Mammary epithelial cell (primary cell): ENCODE data around the gene DDAH1.

Experiments
- CTCF ChIP-seq, 2 donors: IDR thresholded peaks in 1 of 2; conservative IDR thresholded peaks in 1 of 2; 2 replicates each; pipeline ENCODE4 v1.5.1; 2011 to 2012; ENCODE audit warnings: inconsistent platforms in 2 of 2, low read length in 2 of 2, mild to moderate bottlenecking in 2 of 2, control low read depth in 1 of 2, low read depth in 1 of 2; ENCODE audit not compliant: insufficient read depth in 1 of 2; ENCODE audit errors: extremely low read depth in 1 of 2
- EZH2 ChIP-seq: IDR thresholded peaks from 2 replicates; pipeline ENCODE4 v1.6.1; 2012; ENCODE audit warnings: low read length, inconsistent platforms, borderline replicate concordance

DNA sequence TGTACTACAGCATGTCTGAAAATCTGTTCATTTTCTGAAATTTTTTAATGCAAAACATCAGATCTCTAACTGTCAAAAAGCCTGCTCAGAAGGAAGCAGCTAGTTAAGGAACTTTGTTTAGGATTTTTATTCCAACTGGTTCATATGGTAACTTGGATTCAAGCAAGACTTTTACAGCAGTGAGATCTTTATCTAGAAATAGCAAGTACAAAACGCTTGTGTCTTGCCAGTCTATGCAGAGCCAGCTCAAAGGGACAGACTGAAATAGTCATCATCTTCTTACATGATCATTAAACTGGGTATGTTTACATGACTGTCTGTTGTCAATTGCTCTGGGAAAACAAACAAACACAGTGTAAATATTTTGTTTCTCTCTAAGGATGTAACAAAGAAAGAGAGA, 37.6 kb downstream of the DDAH1 start:
- TF ChIP-seq CTCF (conservative IDR thresholded peaks at IDR 0.05 in 1 of 2, IDR thresholded peaks at IDR 0.05 in 1 of 2; ENCODE audit: extremely low read depth in 1 of 2, insufficient read depth in 1 of 2, low read depth in 1 of 2, low read length in 2 of 2) (no peak), EZH2 (no peak)
